Measurements from ENCODE around the gene ANGPTL3. TPM values are rescaled to one million over a fixed set of nuclear protein-coding genes. Genes with fewer than 3 reads are reported as not detected.
"Not testable (repeated sequence)": the region's sequence is repeated elsewhere in the genome, so short reads cannot be mapped to it uniquely, and the experiment has no call there.

Gene ANGPTL3
- total RNA-seq, 2 donors from 2014 or later, result not detected

DNA sequence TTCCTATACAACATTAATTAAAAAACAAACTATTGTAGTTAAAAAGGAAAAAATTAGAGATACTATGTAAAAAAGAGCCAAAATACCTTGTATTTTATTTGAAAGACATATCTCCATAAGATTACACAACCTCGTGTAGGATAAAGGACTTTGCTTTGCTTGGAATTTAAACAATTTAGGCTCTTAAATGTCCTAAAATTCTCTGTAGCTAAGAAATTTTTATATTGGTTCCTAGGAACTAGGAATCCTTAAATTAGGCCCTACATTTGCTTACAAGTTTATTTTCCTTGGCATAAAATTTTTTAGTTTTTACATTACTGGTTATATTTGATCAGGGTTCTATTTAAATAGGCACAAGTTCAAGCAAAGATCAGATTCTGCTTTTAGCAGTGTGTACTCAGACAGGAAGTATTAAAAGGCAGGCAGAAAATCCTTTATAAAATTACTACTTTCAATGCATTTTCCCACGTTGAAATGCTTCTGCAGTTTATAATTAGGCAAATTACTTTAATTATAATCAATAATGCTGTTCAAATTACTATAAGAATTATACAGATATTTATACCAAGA lies 3.4 kb upstream of the ANGPTL3 start:
- H3K27ac ChIP-seq, result no peak overlapping the region
- H3K27me3 ChIP-seq, result no peaks in the 10 kb centered on the region
- no peaks in the 10 kb centered on the region for H3K4me1 ChIP-seq
- no peak overlapping the region for H3K4me3 ChIP-seq
- TF ChIP-seq, protein P1, sequence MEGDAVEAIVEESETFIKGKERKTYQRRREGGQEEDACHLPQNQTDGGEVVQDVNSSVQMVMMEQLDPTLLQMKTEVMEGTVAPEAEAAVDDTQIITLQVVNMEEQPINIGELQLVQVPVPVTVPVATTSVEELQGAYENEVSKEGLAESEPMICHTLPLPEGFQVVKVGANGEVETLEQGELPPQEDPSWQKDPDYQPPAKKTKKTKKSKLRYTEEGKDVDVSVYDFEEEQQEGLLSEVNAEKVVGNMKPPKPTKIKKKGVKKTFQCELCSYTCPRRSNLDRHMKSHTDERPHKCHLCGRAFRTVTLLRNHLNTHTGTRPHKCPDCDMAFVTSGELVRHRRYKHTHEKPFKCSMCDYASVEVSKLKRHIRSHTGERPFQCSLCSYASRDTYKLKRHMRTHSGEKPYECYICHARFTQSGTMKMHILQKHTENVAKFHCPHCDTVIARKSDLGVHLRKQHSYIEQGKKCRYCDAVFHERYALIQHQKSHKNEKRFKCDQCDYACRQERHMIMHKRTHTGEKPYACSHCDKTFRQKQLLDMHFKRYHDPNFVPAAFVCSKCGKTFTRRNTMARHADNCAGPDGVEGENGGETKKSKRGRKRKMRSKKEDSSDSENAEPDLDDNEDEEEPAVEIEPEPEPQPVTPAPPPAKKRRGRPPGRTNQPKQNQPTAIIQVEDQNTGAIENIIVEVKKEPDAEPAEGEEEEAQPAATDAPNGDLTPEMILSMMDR (IDR thresholded peaks at IDR 0.05), result no peak
- H3K36me3 ChIP-seq, result no peaks in the 10 kb centered on the region
- no peak for DNase-seq (ENCODE audit: low spot score)
- no peaks in the 10 kb centered on the region for H3K9me3 ChIP-seq

DNA sequence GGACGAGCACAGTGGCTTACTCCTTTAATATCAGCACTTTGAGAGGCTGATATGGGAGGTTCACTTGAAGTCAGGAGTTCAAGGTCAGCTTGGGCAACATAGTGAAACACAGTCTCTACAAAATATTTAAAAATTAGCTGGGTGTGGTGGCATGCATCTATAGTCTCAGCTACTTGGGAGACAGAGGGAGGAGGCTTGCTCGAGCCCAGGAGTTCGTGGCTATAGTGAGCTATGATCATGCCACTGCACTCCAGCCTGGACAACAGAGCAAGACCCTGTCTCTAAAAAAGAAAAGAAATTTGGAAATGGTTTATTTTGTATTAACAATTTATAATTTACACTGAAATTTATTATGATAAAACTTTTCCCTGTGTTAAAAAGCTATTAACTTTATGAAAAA lies 1.7 kb upstream of the ANGPTL3 start:
- Histone ChIP-seq H3K9me3 (no peaks in the 10 kb centered on the region), H3K27ac (no peak overlapping the region), H3K27me3 (no peaks in the 10 kb centered on the region), H3K36me3 (no peaks in the 10 kb centered on the region), H3K4me3 (no peak overlapping the region), H3K4me1 (no peaks in the 10 kb centered on the region)
- no peak for DNase-seq (ENCODE audit: low spot score)
- TF ChIP-seq, protein P1 (IDR thresholded peaks at IDR 0.05), result no peak

DNA sequence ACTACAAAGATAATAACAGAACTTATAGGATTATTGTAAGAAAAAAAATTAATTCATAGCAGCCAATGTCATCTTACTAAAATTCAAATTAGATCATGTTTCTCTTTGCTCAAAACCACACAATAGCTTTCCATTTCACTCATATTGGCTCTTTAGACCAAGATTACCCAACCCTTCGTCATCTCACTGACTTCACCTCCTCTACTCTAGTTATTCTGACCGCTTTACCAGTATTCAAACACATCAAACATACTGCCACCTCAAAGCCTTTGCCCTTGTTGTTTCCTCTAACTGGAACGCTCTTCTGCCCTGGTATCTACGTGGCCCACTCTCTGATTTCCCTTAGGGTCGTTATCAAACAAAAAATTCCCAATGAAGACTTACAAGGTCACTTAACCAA lies 1.7 kb downstream of the ANGPTL3 start:
- Histone ChIP-seq H3K27me3 (no peaks in the 10 kb centered on the region), H3K4me1 (no peaks in the 10 kb centered on the region), H3K4me3 (no peak overlapping the region), H3K9me3 (no peaks in the 10 kb centered on the region), H3K27ac (no peak overlapping the region), H3K36me3 (no peaks in the 10 kb centered on the region)
- TF ChIP-seq, protein P1 (IDR thresholded peaks at IDR 0.05), result no peak
- no peak for DNase-seq (ENCODE audit: low spot score)

DNA sequence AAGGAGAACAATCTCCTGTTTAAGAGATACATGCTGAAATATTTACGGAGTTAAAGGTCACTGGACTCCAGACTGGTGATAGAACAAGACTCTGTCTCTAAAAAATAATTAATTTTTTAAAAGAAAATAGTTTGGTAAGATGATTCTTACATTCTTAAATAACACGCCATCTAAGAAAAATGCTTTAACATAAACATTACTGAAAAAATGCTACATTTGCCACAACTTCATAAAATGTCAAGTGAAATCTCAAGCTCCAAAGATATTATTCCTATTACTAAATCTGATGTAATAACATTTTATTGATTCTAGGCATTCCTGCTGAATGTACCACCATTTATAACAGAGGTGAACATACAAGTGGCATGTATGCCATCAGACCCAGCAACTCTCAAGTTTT lies 4.1 kb downstream of the ANGPTL3 start:
- no peak for DNase-seq (ENCODE audit: low spot score)
- Histone ChIP-seq H3K36me3 (no peaks in the 10 kb centered on the region), H3K9me3 (no peaks in the 10 kb centered on the region), H3K27ac (no peak overlapping the region), H3K27me3 (no peaks in the 10 kb centered on the region), H3K4me1 (no peaks in the 10 kb centered on the region), H3K4me3 (no peak overlapping the region)
- TF ChIP-seq, protein P1 (IDR thresholded peaks at IDR 0.05), result no peak

DNA sequence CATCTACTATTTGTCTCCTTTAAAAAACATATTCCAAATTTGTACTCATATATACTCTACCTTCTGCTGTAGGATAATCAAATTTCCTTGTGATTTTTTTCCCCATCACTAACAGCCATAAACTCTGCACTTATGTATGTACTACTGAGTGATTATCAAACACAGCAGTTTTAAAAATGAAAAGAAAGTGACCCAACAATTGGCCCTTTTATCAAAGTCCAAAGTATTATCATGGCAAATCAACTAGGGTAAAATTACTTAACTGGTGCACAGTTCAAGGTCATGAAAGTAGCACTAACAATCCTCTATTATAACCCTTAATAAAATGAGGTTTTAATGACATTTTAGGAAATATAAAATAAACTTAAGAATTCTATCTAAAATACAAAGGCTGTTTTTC lies 11.6 kb downstream of the ANGPTL3 start:
- Histone ChIP-seq H3K4me3 (no peak overlapping the region), H3K36me3 (no peaks in the 10 kb centered on the region), H3K9me3 (no peaks in the 10 kb centered on the region), H3K27ac (no peak overlapping the region), H3K27me3 (no peaks in the 10 kb centered on the region), H3K4me1 (no peaks in the 10 kb centered on the region)
- TF ChIP-seq, protein P1 (IDR thresholded peaks at IDR 0.05), result no peak
- DNase-seq (ENCODE audit: low spot score), result no peak

DNA sequence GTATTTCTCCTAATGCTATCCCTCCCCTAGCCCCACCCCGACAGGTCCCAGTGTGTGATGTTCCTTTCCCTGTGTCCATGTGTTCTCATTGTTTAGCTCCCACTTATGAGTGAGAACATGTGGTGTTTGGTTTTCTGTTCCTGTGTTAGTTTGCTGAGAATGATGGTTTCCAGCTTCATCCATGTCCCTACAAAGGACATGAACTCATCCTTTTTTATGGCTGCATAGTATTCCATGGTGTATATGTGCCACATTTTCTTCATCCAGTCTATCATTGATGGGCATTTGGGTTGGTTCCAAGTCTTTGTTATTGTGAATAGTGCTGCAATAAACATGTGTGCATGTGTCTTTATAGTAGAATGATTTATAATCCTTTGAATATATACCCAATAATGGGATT lies 13.3 kb downstream of the ANGPTL3 start:
- DNase-seq (ENCODE audit: low spot score); H3K9me3 ChIP-seq; H3K4me3 ChIP-seq; H3K27me3 ChIP-seq; H3K4me1 ChIP-seq; H3K27ac ChIP-seq; H3K36me3 ChIP-seq: not testable (repeated sequence)
